ENCODE data around the gene HCRTR1.

HCRTR1 gene

GRCh38 chr1:31654474-31654776 lies 36.9 kb downstream of the HCRTR1 start:
- peaks cover 24 to 47% of the 10 kb centered on the region in 2 donors for H3K36me3 ChIP-seq (ENCODE audit: control insufficient read depth in 2 of 2, insufficient read depth in 2 of 2, low read length in 2 of 2)
- no peak overlapping the region for H3K4me3 ChIP-seq (ENCODE audit: low read length in 2 of 2)
- peaks cover 13% of the 10 kb centered on the region for H3K4me1 ChIP-seq (ENCODE audit: control insufficient read depth, insufficient read depth, low read length)
- no peaks in the 10 kb centered on the region for H3K9me3 ChIP-seq (ENCODE audit: control insufficient read depth in 2 of 2, low read length in 2 of 2)
- no peak overlapping the region for H3K9ac ChIP-seq (ENCODE audit: low read length in 2 of 2)
- H3K27me3 ChIP-seq (ENCODE audit: control insufficient read depth in 1 of 2, insufficient read depth in 2 of 2, low read length in 2 of 2) = no peaks in the 10 kb centered on the region
- H3K27ac ChIP-seq (ENCODE audit: low read length) = no peak overlapping the region

- Histone ChIP-seq H3K9ac (ENCODE audit: low read length in 2 of 2) (no peak overlapping the region), H3K36me3 (ENCODE audit: control insufficient read depth in 2 of 2, insufficient read depth in 2 of 2, low read length in 2 of 2) (peaks cover 26 to 49% of the 10 kb centered on the region in 2 donors), H3K4me3 (ENCODE audit: low read length in 2 of 2) (no peak overlapping the region), H3K9me3 (ENCODE audit: control insufficient read depth in 2 of 2, low read length in 2 of 2) (no peaks in the 10 kb centered on the region), H3K27ac (ENCODE audit: low read length) (no peak overlapping the region), H3K27me3 (ENCODE audit: control insufficient read depth in 1 of 2, insufficient read depth in 2 of 2, low read length in 2 of 2) (no peaks in the 10 kb centered on the region), H3K4me1 (ENCODE audit: control insufficient read depth, insufficient read depth, low read length) (peaks cover 10% of the 10 kb centered on the region)
These were observed 37.6 kb downstream of the HCRTR1 start for GRCh38 chr1:31655104-31655503.

- Histone ChIP-seq H3K9ac (ENCODE audit: low read length in 2 of 2) (no peak overlapping the region), H3K4me1 (ENCODE audit: control insufficient read depth, insufficient read depth, low read length) (peaks cover 7% of the 10 kb centered on the region), H3K27me3 (ENCODE audit: control insufficient read depth in 1 of 2, insufficient read depth in 2 of 2, low read length in 2 of 2) (no peaks in the 10 kb centered on the region), H3K4me3 (ENCODE audit: low read length in 2 of 2) (no peak overlapping the region), H3K36me3 (ENCODE audit: control insufficient read depth in 2 of 2, insufficient read depth in 2 of 2, low read length in 2 of 2) (peaks cover 28 to 51% of the 10 kb centered on the region in 2 donors), H3K27ac (ENCODE audit: low read length) (no peak overlapping the region), H3K9me3 (ENCODE audit: control insufficient read depth in 2 of 2, low read length in 2 of 2) (no peaks in the 10 kb centered on the region)
These were observed 38.3 kb downstream of the HCRTR1 start for GRCh38 chr1:31655756-31656155.

- H3K27ac ChIP-seq (ENCODE audit: low read length) = no peak overlapping the region
These were observed 39.7 kb downstream of the HCRTR1 start for GRCh38 chr1:31657020-31657804.

GRCh38 chr1:31657972-31658510 lies 40.6 kb downstream of the HCRTR1 start:
- no peak overlapping the region for H3K27ac ChIP-seq (ENCODE audit: low read length)
- no peak overlapping the region for H3K9ac ChIP-seq (ENCODE audit: low read length in 2 of 2)
- H3K4me1 ChIP-seq (ENCODE audit: control insufficient read depth, insufficient read depth, low read length) = no peaks in the 10 kb centered on the region

More at GRCh38 chr1:31657020-31657804, 39.7 kb downstream of the HCRTR1 start:
- no peaks in the 10 kb centered on the region for H3K4me1 ChIP-seq (ENCODE audit: control insufficient read depth, insufficient read depth, low read length)
- H3K36me3 ChIP-seq (ENCODE audit: control insufficient read depth in 2 of 2, insufficient read depth in 2 of 2, low read length in 2 of 2) = peaks cover 28 to 51% of the 10 kb centered on the region in 2 donors
- H3K4me3 ChIP-seq (ENCODE audit: low read length in 2 of 2) = no peak overlapping the region
- no peaks in the 10 kb centered on the region for H3K27me3 ChIP-seq (ENCODE audit: control insufficient read depth in 1 of 2, insufficient read depth in 2 of 2, low read length in 2 of 2)
- no peaks in the 10 kb centered on the region for H3K9me3 ChIP-seq (ENCODE audit: control insufficient read depth in 2 of 2, low read length in 2 of 2)
- H3K9ac ChIP-seq (ENCODE audit: low read length in 2 of 2) = no peak overlapping the region

GRCh38 chr1:31658721-31659120 lies 41.2 kb downstream of the HCRTR1 start:
- Histone ChIP-seq H3K27ac (ENCODE audit: low read length) (no peak overlapping the region), H3K9me3 (ENCODE audit: control insufficient read depth in 2 of 2, low read length in 2 of 2) (no peaks in the 10 kb centered on the region), H3K4me1 (ENCODE audit: control insufficient read depth, insufficient read depth, low read length) (no peaks in the 10 kb centered on the region), H3K27me3 (ENCODE audit: control insufficient read depth in 1 of 2, insufficient read depth in 2 of 2, low read length in 2 of 2) (no peaks in the 10 kb centered on the region), H3K36me3 (ENCODE audit: control insufficient read depth in 2 of 2, insufficient read depth in 2 of 2, low read length in 2 of 2) (peaks cover 22 to 45% of the 10 kb centered on the region in 2 donors), H3K9ac (ENCODE audit: low read length in 2 of 2) (no peak overlapping the region), H3K4me3 (ENCODE audit: low read length in 2 of 2) (no peak overlapping the region)

More at GRCh38 chr1:31657972-31658510, 40.6 kb downstream of the HCRTR1 start:
- Histone ChIP-seq H3K36me3 (ENCODE audit: control insufficient read depth in 2 of 2, insufficient read depth in 2 of 2, low read length in 2 of 2) (peaks cover 25 to 49% of the 10 kb centered on the region in 2 donors), H3K9me3 (ENCODE audit: control insufficient read depth in 2 of 2, low read length in 2 of 2) (no peaks in the 10 kb centered on the region), H3K27me3 (ENCODE audit: control insufficient read depth in 1 of 2, insufficient read depth in 2 of 2, low read length in 2 of 2) (no peaks in the 10 kb centered on the region), H3K4me3 (ENCODE audit: low read length in 2 of 2) (no peak overlapping the region)

- Histone ChIP-seq H3K27me3 (ENCODE audit: control insufficient read depth in 1 of 2, insufficient read depth in 2 of 2, low read length in 2 of 2) (no peaks in the 10 kb centered on the region), H3K4me3 (ENCODE audit: low read length in 2 of 2) (no peak overlapping the region), H3K9me3 (ENCODE audit: control insufficient read depth in 2 of 2, low read length in 2 of 2) (no peaks in the 10 kb centered on the region), H3K4me1 (ENCODE audit: control insufficient read depth, insufficient read depth, low read length) (peaks cover 6% of the 10 kb centered on the region), H3K9ac (ENCODE audit: low read length in 2 of 2) (no peak overlapping the region), H3K36me3 (ENCODE audit: control insufficient read depth in 2 of 2, insufficient read depth in 2 of 2, low read length in 2 of 2) (peaks cover 24 to 38% of the 10 kb centered on the region in 2 donors), H3K27ac (ENCODE audit: low read length) (no peak overlapping the region)
These were observed 42.4 kb downstream of the HCRTR1 start for GRCh38 chr1:31659889-31660288.

DNA sequence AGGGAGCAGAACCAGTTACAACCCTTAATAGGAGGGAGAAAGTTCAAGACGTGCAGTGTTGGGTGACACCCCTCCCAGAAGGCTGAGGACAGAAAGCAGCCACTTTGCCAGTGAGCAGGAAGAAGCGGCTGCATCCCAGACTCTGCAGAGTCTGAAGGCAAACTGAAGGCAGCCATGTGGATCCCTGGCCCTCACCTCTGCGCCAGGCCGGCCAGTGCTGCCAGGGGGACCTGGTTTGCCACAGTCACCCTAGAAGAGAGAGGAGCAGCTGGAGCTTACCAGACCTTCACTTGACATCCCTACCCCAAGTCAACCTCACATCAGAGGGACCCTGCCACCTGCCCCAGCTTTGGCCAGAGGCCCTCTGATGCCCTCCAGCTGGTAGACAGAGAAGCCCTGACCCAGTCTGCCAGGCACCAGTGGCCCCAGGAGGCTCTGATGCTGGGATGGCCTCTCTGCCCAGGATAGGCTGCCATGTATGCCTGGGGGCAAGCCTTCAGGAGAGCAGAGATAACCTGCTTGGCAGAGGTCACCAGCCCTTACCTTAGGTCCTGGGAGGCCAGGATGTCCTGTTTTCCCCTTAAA lies 43.5 kb downstream of the HCRTR1 start:
- Histone ChIP-seq H3K27ac (ENCODE audit: low read length) (no peak overlapping the region), H3K9me3 (ENCODE audit: control insufficient read depth in 2 of 2, low read length in 2 of 2) (no peaks in the 10 kb centered on the region), H3K4me1 (ENCODE audit: control insufficient read depth, insufficient read depth, low read length) (peaks cover 13% of the 10 kb centered on the region), H3K27me3 (ENCODE audit: control insufficient read depth in 1 of 2, insufficient read depth in 2 of 2, low read length in 2 of 2) (no peaks in the 10 kb centered on the region), H3K9ac (ENCODE audit: low read length in 2 of 2) (no peak overlapping the region), H3K36me3 (ENCODE audit: control insufficient read depth in 2 of 2, insufficient read depth in 2 of 2, low read length in 2 of 2) (peaks cover 21 to 34% of the 10 kb centered on the region in 2 donors), H3K4me3 (ENCODE audit: low read length in 2 of 2) (no peak overlapping the region)

GRCh38 chr1:31661856-31662255 lies 44.4 kb downstream of the HCRTR1 start:
- no peaks in the 10 kb centered on the region for H3K9me3 ChIP-seq (ENCODE audit: control insufficient read depth in 2 of 2, low read length in 2 of 2)
- H3K27me3 ChIP-seq (ENCODE audit: control insufficient read depth in 1 of 2, insufficient read depth in 2 of 2, low read length in 2 of 2) = no peaks in the 10 kb centered on the region
- H3K36me3 ChIP-seq (ENCODE audit: control insufficient read depth in 2 of 2, insufficient read depth in 2 of 2, low read length in 2 of 2) = peaks cover 17 to 29% of the 10 kb centered on the region in 2 donors
- no peak overlapping the region for H3K27ac ChIP-seq (ENCODE audit: low read length)
- no peak overlapping the region for H3K9ac ChIP-seq (ENCODE audit: low read length in 2 of 2)
- H3K4me3 ChIP-seq (ENCODE audit: low read length in 2 of 2) = no peak overlapping the region
- peaks cover 22% of the 10 kb centered on the region for H3K4me1 ChIP-seq (ENCODE audit: control insufficient read depth, insufficient read depth, low read length)

- Histone ChIP-seq H3K27me3 (ENCODE audit: control insufficient read depth in 1 of 2, insufficient read depth in 2 of 2, low read length in 2 of 2) (no peaks in the 10 kb centered on the region), H3K4me3 (ENCODE audit: low read length in 2 of 2) (no peak overlapping the region), H3K9me3 (ENCODE audit: control insufficient read depth in 2 of 2, low read length in 2 of 2) (no peaks in the 10 kb centered on the region), H3K27ac (ENCODE audit: low read length) (no peak overlapping the region), H3K4me1 (ENCODE audit: control insufficient read depth, insufficient read depth, low read length) (peaks cover 28% of the 10 kb centered on the region), H3K36me3 (ENCODE audit: control insufficient read depth in 2 of 2, insufficient read depth in 2 of 2, low read length in 2 of 2) (peaks cover 17 to 27% of the 10 kb centered on the region in 2 donors), H3K9ac (ENCODE audit: low read length in 2 of 2) (no peak overlapping the region)
These were observed 45.0 kb downstream of the HCRTR1 start for GRCh38 chr1:31662463-31662862.

All from stomach smooth muscle (tissue), 2 donors.